HG03025 (cell line): ENCODE measurements around the gene C17orf67.

Experiments
- ATAC-seq: cut with Tn5 transposase; IDR thresholded peaks from one replicate; pipeline ENCODE4 v1.9.1; 2021; ENCODE audit warnings: mild to moderate bottlenecking, moderate library complexity; ENCODE audit not compliant: unreplicated experiment, low FRiP score

C17orf67 gene

GRCh38 chr17:56833809-56834379 is at the start of gene C17orf67, which contains the start of gene DGKE:
C17orf67 (minus strand) TSS chr17:56833920; CDS start chr17:56815810, 18,110 bp downstream.
DGKE (plus strand) TSS chr17:56834151; CDS start chr17:56834796, 645 bp downstream.
- ATAC-seq: peak; percentile 77

GRCh38 chr17:56881685-56882295 is 48.1 kb upstream of the C17orf67 start:
- no peak for ATAC-seq

- no peak for ATAC-seq
Measured at GRCh38 chr17:56880571-56880970, 46.9 kb upstream of the C17orf67 start.

- ATAC-seq: no peak
Measured at GRCh38 chr17:56880133-56880532, 46.4 kb upstream of the C17orf67 start.

- ATAC-seq: no peak
Measured at GRCh38 chr17:56879280-56879679, 45.6 kb upstream of the C17orf67 start.

GRCh38 chr17:56876766-56877179 is 43.1 kb upstream of the C17orf67 start:
- ATAC-seq: no peak

- ATAC-seq: peak; percentile 51
Measured at GRCh38 chr17:56870081-56870651, 36.4 kb upstream of the C17orf67 start.

GRCh38 chr17:56868716-56869115 is 35.0 kb upstream of the C17orf67 start:
- no peak for ATAC-seq

- ATAC-seq: no peak
Measured at GRCh38 chr17:56867948-56868376, 34.2 kb upstream of the C17orf67 start.

GRCh38 chr17:56866496-56866895 is 32.8 kb upstream of the C17orf67 start:
- no peak for ATAC-seq

- ATAC-seq: no peak
Measured at GRCh38 chr17:56866076-56866475, 32.4 kb upstream of the C17orf67 start.

- no peak for ATAC-seq
Measured at GRCh38 chr17:56863974-56864373, 30.3 kb upstream of the C17orf67 start.

- ATAC-seq: no peak
Measured at GRCh38 chr17:56861899-56862298, 28.2 kb upstream of the C17orf67 start.

GRCh38 chr17:56851008-56851407 is 17.3 kb upstream of the C17orf67 start:
- no peak for ATAC-seq

GRCh38 chr17:56850591-56850990 is 16.9 kb upstream of the C17orf67 start:
- no peak for ATAC-seq

GRCh38 chr17:56849131-56849530 is 15.4 kb upstream of the C17orf67 start:
- ATAC-seq: no peak

- no peak for ATAC-seq
Measured at GRCh38 chr17:56847106-56847505, 13.4 kb upstream of the C17orf67 start.

- ATAC-seq: no peak
Measured at GRCh38 chr17:56845934-56846333, 12.2 kb upstream of the C17orf67 start.

- ATAC-seq: no peak
Measured at GRCh38 chr17:56842577-56842976, 8.9 kb upstream of the C17orf67 start.

GRCh38 chr17:56838687-56839086 is 5.0 kb upstream of the C17orf67 start:
- no peak for ATAC-seq

GRCh38 chr17:56835264-56835585 is 1.5 kb upstream of the C17orf67 start:
- no peak for ATAC-seq
